ENCODE results near the gene RFTN1.

Gene RFTN1

GRCh38 chr3:16496008-16496407, 17.5 kb downstream of the RFTN1 start:
- TF ChIP-seq OSR1 (CRISPR knock-in tag; IDR thresholded peaks at IDR 0.05) (no peak), ZC3H10 (CRISPR knock-in tag; IDR thresholded peaks at IDR 0.05) (no peak), POU6F1 (CRISPR knock-in tag; IDR thresholded peaks at IDR 0.05; ENCODE audit: borderline replicate concordance, low read depth) (no peak), CREB5 (CRISPR knock-in tag; IDR thresholded peaks at IDR 0.05; ENCODE audit: low read depth) (no peak), ZFP30 (CRISPR knock-in tag; IDR thresholded peaks at IDR 0.05) (no peak), RARB (CRISPR knock-in tag; IDR thresholded peaks at IDR 0.05) (no peak), ZNF565 (CRISPR knock-in tag; conservative IDR thresholded peaks at IDR 0.05; ENCODE audit: low read depth) (no peak), ESRRG (CRISPR knock-in tag; IDR thresholded peaks at IDR 0.05) (no peak), CSDC2 (CRISPR knock-in tag; IDR thresholded peaks at IDR 0.05) (no peak), ZNF70 (CRISPR knock-in tag; IDR thresholded peaks at IDR 0.05) (no peak), ZFP3 (CRISPR knock-in tag; IDR thresholded peaks at IDR 0.05) (no peak), TOX (CRISPR knock-in tag; IDR thresholded peaks at IDR 0.05; ENCODE audit: borderline replicate concordance) (no peak), SNAI2 (CRISPR knock-in tag; IDR thresholded peaks at IDR 0.05) (no peak)
- TF ChIP-seq, protein P1, sequence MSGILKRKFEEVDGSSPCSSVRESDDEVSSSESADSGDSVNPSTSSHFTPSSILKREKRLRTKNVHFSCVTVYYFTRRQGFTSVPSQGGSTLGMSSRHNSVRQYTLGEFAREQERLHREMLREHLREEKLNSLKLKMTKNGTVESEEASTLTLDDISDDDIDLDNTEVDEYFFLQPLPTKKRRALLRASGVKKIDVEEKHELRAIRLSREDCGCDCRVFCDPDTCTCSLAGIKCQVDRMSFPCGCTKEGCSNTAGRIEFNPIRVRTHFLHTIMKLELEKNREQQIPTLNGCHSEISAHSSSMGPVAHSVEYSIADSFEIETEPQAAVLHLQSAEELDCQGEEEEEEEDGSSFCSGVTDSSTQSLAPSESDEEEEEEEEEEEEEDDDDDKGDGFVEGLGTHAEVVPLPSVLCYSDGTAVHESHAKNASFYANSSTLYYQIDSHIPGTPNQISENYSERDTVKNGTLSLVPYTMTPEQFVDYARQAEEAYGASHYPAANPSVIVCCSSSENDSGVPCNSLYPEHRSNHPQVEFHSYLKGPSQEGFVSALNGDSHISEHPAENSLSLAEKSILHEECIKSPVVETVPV (CRISPR knock-in tag; IDR thresholded peaks at IDR 0.05), result no peak
- no peak for ATAC-seq

DNA sequence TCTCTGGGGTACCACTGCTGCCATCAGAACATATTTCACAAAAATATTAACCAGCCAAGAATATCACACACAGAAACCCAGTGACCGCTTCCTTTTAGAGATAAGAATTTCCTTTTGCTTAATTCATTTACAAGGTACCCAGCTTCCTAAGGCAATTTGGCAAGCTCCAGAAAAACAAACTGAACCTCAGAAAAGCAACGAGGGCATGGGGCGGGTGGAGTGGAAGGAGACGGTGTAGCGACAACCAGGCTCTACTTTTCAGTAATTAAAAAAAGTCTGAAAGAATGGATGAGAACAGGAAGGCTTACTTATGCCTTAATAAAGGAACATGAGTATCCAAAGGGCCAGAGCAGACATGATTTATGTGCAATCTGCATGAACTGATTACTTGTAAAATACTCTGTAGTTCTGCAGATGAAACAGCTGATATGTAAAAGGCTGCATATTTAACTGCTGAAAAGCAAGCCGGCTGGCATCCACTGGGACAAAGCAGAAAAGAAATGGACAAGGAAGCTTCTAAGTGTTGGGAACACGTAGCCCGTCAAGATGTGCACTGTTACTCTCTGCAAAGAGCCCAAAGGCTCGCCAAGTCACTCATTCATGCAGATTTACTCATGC, 18.6 kb downstream of the RFTN1 start:
- TF ChIP-seq ZNF565 (CRISPR knock-in tag; conservative IDR thresholded peaks at IDR 0.05; ENCODE audit: low read depth) (no peak), PPARA (CRISPR knock-in tag; IDR thresholded peaks at IDR 0.05; ENCODE audit: borderline replicate concordance) (0 out of 2 replicates have a peak, but pooled peaks have one; percentile 22), POU6F1 (CRISPR knock-in tag; IDR thresholded peaks at IDR 0.05; ENCODE audit: borderline replicate concordance, low read depth) (no peak), ZNF70 (CRISPR knock-in tag; IDR thresholded peaks at IDR 0.05) (0 out of 2 replicates have a peak, but pooled peaks have one; percentile 31), TSHZ2 (CRISPR knock-in tag; IDR thresholded peaks at IDR 0.05) (peak; percentile 47; the same call in 1 of the 2 replicates), ISL1 (CRISPR knock-in tag; IDR thresholded peaks at IDR 0.05) (peak; percentile 56; the same call in 1 of the 2 replicates), SNAI2 (CRISPR knock-in tag; IDR thresholded peaks at IDR 0.05) (no peak), TOX (CRISPR knock-in tag; IDR thresholded peaks at IDR 0.05; ENCODE audit: borderline replicate concordance) (no peak)
- ATAC-seq, result peak; percentile 82

DNA sequence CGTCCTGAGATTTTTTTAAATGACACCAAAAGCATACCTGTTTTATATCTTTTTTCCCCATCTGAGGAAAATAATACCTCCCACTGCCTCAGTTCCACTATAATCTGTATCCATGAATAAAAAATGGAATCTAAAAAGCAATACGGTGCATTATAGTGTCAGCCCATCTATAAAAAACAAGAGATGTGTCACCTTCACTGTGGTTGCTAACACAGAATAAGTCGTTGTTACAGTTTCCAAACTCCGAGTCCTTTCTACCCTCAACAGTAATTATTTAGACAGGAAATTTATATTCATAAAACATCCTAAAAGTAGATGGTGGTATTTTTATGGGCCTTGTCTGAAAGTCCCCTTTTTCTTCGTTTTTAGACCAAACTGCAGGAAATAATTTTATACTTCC, 19.4 kb downstream of the RFTN1 start:
- no peak for ATAC-seq
- TF ChIP-seq ZFP30 (CRISPR knock-in tag; IDR thresholded peaks at IDR 0.05) (no peak), TOX (CRISPR knock-in tag; IDR thresholded peaks at IDR 0.05; ENCODE audit: borderline replicate concordance) (no peak), ZNF8 (CRISPR knock-in tag; IDR thresholded peaks at IDR 0.05) (no peak), ZNF70 (CRISPR knock-in tag; IDR thresholded peaks at IDR 0.05) (no peak), POU6F1 (CRISPR knock-in tag; IDR thresholded peaks at IDR 0.05; ENCODE audit: borderline replicate concordance, low read depth) (no peak), PPARA (CRISPR knock-in tag; IDR thresholded peaks at IDR 0.05; ENCODE audit: borderline replicate concordance) (no peak), ISL1 (CRISPR knock-in tag; IDR thresholded peaks at IDR 0.05) (no peak), BACH2 (CRISPR knock-in tag; IDR thresholded peaks at IDR 0.05; ENCODE audit: borderline replicate concordance) (no peak)
- TF ChIP-seq, protein P2, sequence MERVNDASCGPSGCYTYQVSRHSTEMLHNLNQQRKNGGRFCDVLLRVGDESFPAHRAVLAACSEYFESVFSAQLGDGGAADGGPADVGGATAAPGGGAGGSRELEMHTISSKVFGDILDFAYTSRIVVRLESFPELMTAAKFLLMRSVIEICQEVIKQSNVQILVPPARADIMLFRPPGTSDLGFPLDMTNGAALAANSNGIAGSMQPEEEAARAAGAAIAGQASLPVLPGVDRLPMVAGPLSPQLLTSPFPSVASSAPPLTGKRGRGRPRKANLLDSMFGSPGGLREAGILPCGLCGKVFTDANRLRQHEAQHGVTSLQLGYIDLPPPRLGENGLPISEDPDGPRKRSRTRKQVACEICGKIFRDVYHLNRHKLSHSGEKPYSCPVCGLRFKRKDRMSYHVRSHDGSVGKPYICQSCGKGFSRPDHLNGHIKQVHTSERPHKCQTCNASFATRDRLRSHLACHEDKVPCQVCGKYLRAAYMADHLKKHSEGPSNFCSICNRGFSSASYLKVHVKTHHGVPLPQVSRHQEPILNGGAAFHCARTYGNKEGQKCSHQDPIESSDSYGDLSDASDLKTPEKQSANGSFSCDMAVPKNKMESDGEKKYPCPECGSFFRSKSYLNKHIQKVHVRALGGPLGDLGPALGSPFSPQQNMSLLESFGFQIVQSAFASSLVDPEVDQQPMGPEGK (CRISPR knock-in tag; IDR thresholded peaks at IDR 0.05; ENCODE audit: borderline replicate concordance), result no peak
- TF ChIP-seq, protein P1 (CRISPR knock-in tag; IDR thresholded peaks at IDR 0.05), result no peak
